HCT116 (cell line): ENCODE measurements around the gene OSER1. TPM values are rescaled to one million over a fixed set of nuclear protein-coding genes. Genes with fewer than 3 reads are reported as not detected.
"Not testable (repeated sequence)": the region's sequence is repeated elsewhere in the genome, so short reads cannot be mapped to it uniquely, and the experiment has no call there.

Experiments
- ATAC-seq: fragments of 200-7000 bp; cut with Tn5 transposase; 2 replicates; pipeline ENCODE4 v1.9.1; 2020; ENCODE audit warnings: mild to moderate bottlenecking, moderate library complexity
- BruUV-seq: library from RNA; stranded (reverse); fragments of 400-500 nt; replicated peaks from 2 replicates; lab custom pipeline; 2021; lab: Mats Ljungman, UMichigan
- CTCF ChIA-PET: fragments of 300-600 bp; sonication (Branson Sonifier 250); formaldehyde crosslinking; loops from one replicate; lab custom pipeline; 2021; ENCODE audit warnings: antibody characterized with exemption; lab: Charles Lee
- POLR2A ChIA-PET: fragments of 300-600, 350-600 bp; sonication (Branson Sonifier 250); formaldehyde crosslinking; loops from one replicate; lab custom pipeline; 2021; ENCODE audit warnings: antibody characterized with exemption; lab: Charles Lee
- RAD21 ChIA-PET, 2 experiments: fragments of 300-600 bp; sonication (Branson Sonifier 250); formaldehyde crosslinking; loops; one replicate each; lab custom pipeline; 2023; ENCODE audit warnings: low total read pairs in 2 of 2; ENCODE audit not compliant: uncharacterized antibody in 2 of 2, unreplicated experiment in 2 of 2, low non-redundant PET in 1 of 2; lab: Charles Lee
- DNase-seq: peaks from one replicate; pipeline ENCODE4 v3.0.0-alpha.2; 2010; ENCODE audit warnings: low read depth, low spot score
- H2AFZ ChIP-seq: fragments of 200-600 bp; shearing (Covaris generic), sonication (generic); 2 replicates; pipeline ENCODE4 v1.6.1; 2017; ENCODE audit warnings: low read depth, mixed run types, mixed read lengths, antibody characterized with exemption, low read length; ENCODE audit not compliant: poor library complexity, severe bottlenecking
- H3K27ac ChIP-seq: 2 replicates; pipeline ENCODE4 v1.5.1; 2012; ENCODE audit warnings: low read depth, low read length
- H3K27me3 ChIP-seq: fragments of 200-600 bp; sonication (generic); 2 replicates; pipeline ENCODE4 v1.6.1; 2016; ENCODE audit warnings: mixed run types, low read length, mixed read lengths; ENCODE audit not compliant: insufficient read depth
- H3K36me3 ChIP-seq, 2 experiments: fragments of 200-500 bp in 1 of 2; fragments of 200-600 bp in 1 of 2; sonication (Bioruptor generic) in 1 of 2; sonication (generic) in 1 of 2; 2 replicates each; pipeline versions ENCODE4 v1.5.1 to v1.6.1; 2014 to 2016; ENCODE audit warnings: low read length in 2 of 2, inconsistent platforms in 1 of 2, mixed read lengths in 1 of 2, mixed run types in 1 of 2; ENCODE audit not compliant: insufficient read depth in 2 of 2, control insufficient read depth in 1 of 2
- H3K4me1 ChIP-seq, 2 experiments: fragments of 200-600 bp in 1 of 2; sonication (generic) in 1 of 2; 2 replicates each; pipeline versions ENCODE4 v1.5.1 to v1.6.1; 2012 to 2017; ENCODE audit warnings: low read length in 2 of 2, inconsistent platforms in 1 of 2, mild to moderate bottlenecking in 1 of 2, mixed read lengths in 1 of 2, mixed run types in 1 of 2, moderate library complexity in 1 of 2; ENCODE audit not compliant: insufficient read depth in 2 of 2, control insufficient read depth in 1 of 2
- H3K4me2 ChIP-seq: fragments of 200-600 bp; sonication (generic); 2 replicates; pipeline ENCODE4 v1.6.1; 2017; ENCODE audit warnings: mixed run types, low read length, mixed read lengths
- H3K4me3 ChIP-seq, 2 experiments: fragments of 200-600 bp in 1 of 2; sonication (generic) in 1 of 2; replicated peaks in 1 of 2; 2 replicates each; pipeline ENCODE4 v1.5.1; 2011 to 2016; ENCODE audit warnings: low read length in 2 of 2, control low read depth in 1 of 2, low read depth in 1 of 2, mild to moderate bottlenecking in 1 of 2, mixed read lengths in 1 of 2, mixed run types in 1 of 2
- H3K79me2 ChIP-seq: fragments of 200-600 bp; sonication (generic); 2 replicates; pipeline ENCODE4 v1.6.1; 2017; ENCODE audit warnings: mild to moderate bottlenecking, mixed run types, low read length, moderate library complexity, mixed read lengths; ENCODE audit not compliant: insufficient read depth
- H3K9ac ChIP-seq: fragments of 200-600 bp; sonication (generic); 2 replicates; pipeline ENCODE4 v1.6.1; 2016; ENCODE audit warnings: low read length, mixed read lengths
- H3K9me2 ChIP-seq: fragments of 200-600 bp; sonication (generic), shearing (Covaris generic); 2 replicates; pipeline ENCODE4 v1.6.1; 2017; ENCODE audit warnings: mixed run types, mild to moderate bottlenecking, moderate library complexity; ENCODE audit not compliant: insufficient read depth
- H3K9me3 ChIP-seq, 2 experiments: fragments of 200-500 bp in 1 of 2; fragments of 200-600 bp in 1 of 2; sonication (Bioruptor generic) in 1 of 2; sonication (generic) in 1 of 2; 2 replicates each; pipeline ENCODE4 v1.6.1; 2014 to 2017; ENCODE audit warnings: low read length in 2 of 2, mixed read lengths in 2 of 2, inconsistent platforms in 1 of 2, low read depth in 1 of 2, mild to moderate bottlenecking in 1 of 2, mixed run types in 1 of 2, moderate library complexity in 1 of 2; ENCODE audit not compliant: control insufficient read depth in 1 of 2, insufficient read depth in 1 of 2
- H4K20me1 ChIP-seq: fragments of 200-600 bp; sonication (generic), shearing (Covaris generic); 2 replicates; pipeline ENCODE4 v1.6.1; 2017; ENCODE audit warnings: mixed run types, mild to moderate bottlenecking, moderate library complexity; ENCODE audit not compliant: insufficient read depth
- CBX3 ChIP-seq: IDR thresholded peaks from 2 replicates; pipeline ENCODE4 v1.6.1; 2012; ENCODE audit warnings: low read depth
- ELF1 ChIP-seq: IDR thresholded peaks from 2 replicates; pipeline ENCODE4 v1.6.1; 2012; ENCODE audit warnings: low read depth, borderline replicate concordance
- EZH2 ChIP-seq: fragments of 200-600 bp; sonication (generic); IDR thresholded peaks from 2 replicates; pipeline ENCODE4 v1.6.1; 2017; ENCODE audit warnings: antibody characterized with exemption, mixed run types
- EZH2phosphoT487 ChIP-seq: fragments of 200-600 bp; IDR thresholded peaks from 2 replicates; pipeline ENCODE4 v1.6.1; 2018; ENCODE audit warnings: antibody characterized with exemption, borderline replicate concordance
- FOSL1 ChIP-seq: IDR thresholded peaks from 2 replicates; pipeline ENCODE4 v1.6.1; 2012; ENCODE audit warnings: low read depth
- POLR2A ChIP-seq: IDR thresholded peaks from 2 replicates; pipeline ENCODE4 v1.7.0; 2011; ENCODE audit warnings: borderline replicate concordance; ENCODE audit not compliant: insufficient read depth, insufficient read length; ENCODE audit errors: extremely low read depth
- POLR2AphosphoS5 ChIP-seq: IDR thresholded peaks from 2 replicates; pipeline ENCODE4 v1.6.1; 2011; ENCODE audit warnings: mild to moderate bottlenecking, low read depth, low read length, moderate library complexity
- SIN3A ChIP-seq: IDR thresholded peaks from 2 replicates; pipeline ENCODE4 v1.6.1; 2012; ENCODE audit warnings: low read depth
- TCF7L2 ChIP-seq: IDR thresholded peaks from 2 replicates; pipeline ENCODE4 v1.7.0; 2011; ENCODE audit warnings: borderline replicate concordance, inconsistent platforms; ENCODE audit not compliant: insufficient read depth, insufficient read length; ENCODE audit errors: extremely low read depth
- YY1 ChIP-seq: IDR thresholded peaks from 2 replicates; pipeline ENCODE4 v1.6.1; 2011; ENCODE audit warnings: low read length, low read depth, moderate library complexity, mild to moderate bottlenecking; ENCODE audit not compliant: insufficient replicate concordance; ENCODE audit errors: extremely low read depth
- ZBTB33 ChIP-seq: IDR thresholded peaks from 2 replicates; pipeline ENCODE4 v1.6.1; 2011; ENCODE audit warnings: mild to moderate bottlenecking, low read length, moderate library complexity; ENCODE audit not compliant: insufficient replicate concordance; ENCODE audit errors: extremely low read depth
- ZFX ChIP-seq: fragments of 450-650 bp; IDR thresholded peaks from 2 replicates; pipeline ENCODE4 v1.6.1; 2017
- ZNF274 ChIP-seq: fragments of 200-500 bp; sonication (Bioruptor generic); IDR thresholded peaks from 2 replicates; pipeline ENCODE4 v1.6.1; 2014; ENCODE audit warnings: mild to moderate bottlenecking, low read depth, low read length, inconsistent platforms
- intact Hi-C: fragments of 100-400 bp; cut with micrococcal nuclease; formaldehyde crosslinking; loops from 2 replicates; pipeline ENCODE4 v1.10.0; 2022
- total RNA-seq: library from RNA; stranded (reverse); gene quantifications from one replicate; pipeline ENCODE4 v1.2.1, GENCODE V29; 2021; ENCODE audit not compliant: unreplicated experiment
- TF ChIP-seq, protein P1 (sequence below), 3 experiments: fragments of 200-600 bp in 1 of 3; sonication (generic) in 1 of 3; IDR thresholded peaks in 2 of 3; conservative IDR thresholded peaks in 1 of 3; 2 replicates each; pipeline ENCODE4 v1.5.1; 2012 to 2017; ENCODE audit warnings: low read depth in 2 of 3, low read length in 2 of 3, antibody characterized with exemption in 1 of 3, borderline replicate concordance in 1 of 3, control low read depth in 1 of 3, mild to moderate bottlenecking in 1 of 3, mixed read lengths in 1 of 3, mixed run types in 1 of 3, moderate library complexity in 1 of 3; ENCODE audit not compliant: insufficient read depth in 1 of 3
- TF ChIP-seq, protein P2 (sequence below): IDR thresholded peaks from 2 replicates; pipeline ENCODE4 v1.6.1; 2012

Gene OSER1
- total RNA-seq, 1 experiment from 2014 or later: 28.4 TPM

DNA sequence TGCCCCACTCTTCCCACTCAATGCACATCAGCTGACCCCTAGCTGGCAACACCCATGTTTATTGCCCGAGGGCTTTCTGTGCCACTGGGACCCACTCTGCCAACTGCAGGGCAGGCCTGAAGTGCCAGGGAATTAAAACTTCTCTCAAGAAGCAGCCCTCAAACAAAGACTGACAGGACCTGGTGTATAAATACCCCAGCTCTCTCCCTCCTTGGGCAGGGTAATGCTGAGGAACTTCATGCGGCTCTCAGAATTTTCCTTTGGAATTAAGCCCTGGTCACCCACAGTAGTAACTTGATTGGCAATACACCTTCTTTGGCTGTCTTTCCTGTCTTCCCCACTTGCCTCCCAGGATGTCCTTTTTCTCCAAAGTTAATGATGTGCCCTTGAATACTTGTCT is 31.2 kb upstream of the OSER1 start:
- ChIA-PET RAD21 (no interaction called here), POLR2A (no interaction called here), CTCF (no interaction called here)
- Histone ChIP-seq H3K9ac (no peak overlapping the region), H3K27ac (no peak overlapping the region), H3K4me3 (no peak overlapping the region), H3K4me2 (no peak overlapping the region), H2AFZ (no peak overlapping the region), H3K9me3 (no peaks in the 10 kb centered on the region), H3K36me3 (no peaks in the 10 kb centered on the region), H3K9me2 (no peaks in the 10 kb centered on the region), H3K79me2 (no peaks in the 10 kb centered on the region), H3K4me1 (no peaks in the 10 kb centered on the region), H3K27me3 (no peaks in the 10 kb centered on the region), H4K20me1 (no peaks in the 10 kb centered on the region)
- intact Hi-C loops: no loop called here
- TF ChIP-seq ELF1 (no peak), YY1 (no peak), EZH2 (no peak), SIN3A (no peak), POLR2A (no peak), ZNF274 (no peak), EZH2phosphoT487 (no peak), ZFX (no peak), ZBTB33 (no peak), POLR2AphosphoS5 (no peak), TCF7L2 (no peak), CBX3 (no peak), FOSL1 (no peak)
- TF ChIP-seq, protein P1, sequence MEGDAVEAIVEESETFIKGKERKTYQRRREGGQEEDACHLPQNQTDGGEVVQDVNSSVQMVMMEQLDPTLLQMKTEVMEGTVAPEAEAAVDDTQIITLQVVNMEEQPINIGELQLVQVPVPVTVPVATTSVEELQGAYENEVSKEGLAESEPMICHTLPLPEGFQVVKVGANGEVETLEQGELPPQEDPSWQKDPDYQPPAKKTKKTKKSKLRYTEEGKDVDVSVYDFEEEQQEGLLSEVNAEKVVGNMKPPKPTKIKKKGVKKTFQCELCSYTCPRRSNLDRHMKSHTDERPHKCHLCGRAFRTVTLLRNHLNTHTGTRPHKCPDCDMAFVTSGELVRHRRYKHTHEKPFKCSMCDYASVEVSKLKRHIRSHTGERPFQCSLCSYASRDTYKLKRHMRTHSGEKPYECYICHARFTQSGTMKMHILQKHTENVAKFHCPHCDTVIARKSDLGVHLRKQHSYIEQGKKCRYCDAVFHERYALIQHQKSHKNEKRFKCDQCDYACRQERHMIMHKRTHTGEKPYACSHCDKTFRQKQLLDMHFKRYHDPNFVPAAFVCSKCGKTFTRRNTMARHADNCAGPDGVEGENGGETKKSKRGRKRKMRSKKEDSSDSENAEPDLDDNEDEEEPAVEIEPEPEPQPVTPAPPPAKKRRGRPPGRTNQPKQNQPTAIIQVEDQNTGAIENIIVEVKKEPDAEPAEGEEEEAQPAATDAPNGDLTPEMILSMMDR (IDR thresholded peaks at IDR 0.05 in 2 of 3, conservative IDR thresholded peaks at IDR 0.05 in 1 of 3; ENCODE audit: borderline replicate concordance in 1 of 3, insufficient read depth in 1 of 3, low read depth in 2 of 3, low read length in 2 of 3): no peak
- TF ChIP-seq, protein P2, sequence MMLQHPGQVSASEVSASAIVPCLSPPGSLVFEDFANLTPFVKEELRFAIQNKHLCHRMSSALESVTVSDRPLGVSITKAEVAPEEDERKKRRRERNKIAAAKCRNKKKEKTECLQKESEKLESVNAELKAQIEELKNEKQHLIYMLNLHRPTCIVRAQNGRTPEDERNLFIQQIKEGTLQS: no peak
- ATAC-seq: no peak
- DNase-seq: no peak
- no TSS peak for BruUV-seq

DNA sequence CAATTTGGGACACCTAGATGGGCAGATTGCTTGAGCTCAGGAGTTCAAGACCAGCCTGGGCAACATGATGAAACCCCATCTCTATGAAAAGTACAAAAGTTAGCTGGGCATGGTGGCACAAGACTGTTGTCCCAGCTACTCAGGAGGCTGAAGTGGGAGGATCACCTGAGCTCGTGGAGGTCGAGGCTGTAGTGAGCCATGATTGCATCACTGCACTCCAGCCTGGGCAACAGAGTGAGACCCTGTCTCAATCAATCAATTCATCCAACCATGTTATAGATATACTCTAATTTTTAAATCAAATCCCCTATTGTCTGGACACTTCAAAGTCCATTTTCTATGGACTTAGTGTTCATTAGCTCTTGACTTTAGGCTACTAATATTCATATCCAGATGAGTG is 26.3 kb upstream of the OSER1 start:
- H3K9ac ChIP-seq, H3K9me3 ChIP-seq, H3K4me3 ChIP-seq, H3K4me2 ChIP-seq, H3K36me3 ChIP-seq, RAD21 ChIA-PET, DNase-seq, H3K27ac ChIP-seq, H4K20me1 ChIP-seq, H3K79me2 ChIP-seq, CTCF ChIA-PET, H3K4me1 ChIP-seq, POLR2A ChIA-PET, ATAC-seq, BruUV-seq, intact Hi-C loops, H2AFZ ChIP-seq, H3K9me2 ChIP-seq, H3K27me3 ChIP-seq: not testable (repeated sequence)
